Left kidney (tissue), 2 donors: ENCODE data around the gene FAM110D. TPM values are rescaled to one million over a fixed set of nuclear protein-coding genes. Genes with fewer than 3 reads are reported as not detected.

Experiments used
- DNase-seq: peaks from one replicate; pipeline ENCODE4 v3.0.0-alpha.2; 2013
- polyA plus RNA-seq: library from polyadenylated mRNA; unstranded; fragments of 120-200 nt; gene quantifications from one replicate; pipeline ENCODE4 v1.2.1, GENCODE V29; 2013; ENCODE audit not compliant: insufficient read length

FAM110D gene
- polyA plus RNA-seq, 1 donor, result 0.63 TPM

DNA sequence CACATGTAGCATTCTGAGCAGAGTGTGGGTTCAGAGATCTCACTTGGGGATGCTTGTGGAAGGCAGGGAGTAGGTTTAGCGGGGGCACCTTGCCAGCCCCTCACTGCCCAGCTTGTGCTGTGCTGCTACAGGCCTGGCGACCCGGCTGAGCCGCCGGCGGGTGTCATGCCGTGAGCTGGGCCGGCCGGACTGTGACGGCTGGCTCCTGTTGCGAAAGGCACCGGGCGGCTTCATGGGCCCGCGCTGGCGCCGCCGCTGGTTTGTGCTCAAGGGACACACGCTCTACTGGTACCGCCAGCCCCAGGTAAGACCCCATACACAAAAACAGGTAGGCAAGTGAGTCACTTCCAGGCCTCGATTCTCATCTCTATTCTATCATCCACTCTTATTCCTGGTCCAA is 26.0 kb downstream of the FAM110D start:
- no peak for DNase-seq

DNA sequence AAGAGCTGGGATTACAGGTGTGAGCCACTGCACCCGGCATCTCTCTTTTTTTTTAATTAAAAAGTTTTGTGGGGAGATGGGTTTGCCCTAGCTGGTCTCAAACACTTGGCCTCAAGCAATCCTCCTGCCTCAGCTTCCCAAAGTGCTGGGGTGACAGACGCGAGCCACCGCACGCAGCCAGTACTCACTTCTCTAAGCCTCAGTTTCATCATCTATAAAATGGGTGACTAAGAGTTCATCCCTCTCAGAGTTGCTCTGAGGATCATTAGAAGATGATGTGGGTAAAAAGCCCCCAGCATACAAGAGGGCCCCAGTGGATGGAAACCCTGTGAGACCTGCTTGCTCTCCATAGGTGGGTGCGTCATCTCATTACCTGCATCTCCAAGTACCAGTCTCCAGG is 29.0 kb downstream of the FAM110D start:
- DNase-seq, result no peak

DNA sequence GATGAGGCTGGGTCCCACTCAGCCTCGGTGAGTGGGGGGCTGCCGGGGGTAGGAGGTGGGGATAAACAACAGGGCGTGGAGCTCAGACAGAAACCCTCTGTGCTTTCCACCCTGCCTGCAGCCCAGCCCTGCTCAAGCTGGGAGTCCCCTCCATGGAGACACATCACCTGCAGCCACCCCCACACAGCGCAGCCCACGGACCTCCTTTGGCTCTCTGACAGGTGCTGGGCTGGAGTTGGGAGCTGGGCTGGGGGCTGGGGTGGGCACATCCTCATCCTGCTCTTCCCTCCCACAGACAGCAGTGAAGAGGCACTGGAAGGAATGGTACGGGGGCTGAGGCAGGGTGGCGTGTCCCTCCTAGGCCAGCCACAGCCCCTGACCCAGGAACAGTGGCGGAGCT is 29.6 kb downstream of the FAM110D start:
- no peak for DNase-seq

DNA sequence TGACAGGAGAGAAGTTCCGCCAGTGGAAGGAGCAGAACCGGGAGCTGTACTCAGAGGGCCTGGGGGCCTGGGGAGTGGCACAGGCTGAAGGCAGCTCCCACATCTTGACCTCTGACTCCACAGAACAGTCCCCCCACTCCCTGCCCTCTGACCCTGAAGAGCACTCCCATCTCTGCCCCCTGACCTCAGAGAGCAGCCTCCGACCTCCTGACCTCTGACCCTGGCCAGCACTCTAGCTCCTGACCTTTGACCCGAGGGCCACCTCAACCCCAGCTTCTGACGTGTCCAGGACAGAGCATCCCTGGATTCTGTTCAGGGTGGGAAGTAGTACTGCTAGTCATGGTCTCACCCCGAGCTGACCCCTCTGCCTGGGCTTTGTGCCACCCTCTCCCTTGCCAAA is 30.5 kb downstream of the FAM110D start:
- DNase-seq, result no peak

DNA sequence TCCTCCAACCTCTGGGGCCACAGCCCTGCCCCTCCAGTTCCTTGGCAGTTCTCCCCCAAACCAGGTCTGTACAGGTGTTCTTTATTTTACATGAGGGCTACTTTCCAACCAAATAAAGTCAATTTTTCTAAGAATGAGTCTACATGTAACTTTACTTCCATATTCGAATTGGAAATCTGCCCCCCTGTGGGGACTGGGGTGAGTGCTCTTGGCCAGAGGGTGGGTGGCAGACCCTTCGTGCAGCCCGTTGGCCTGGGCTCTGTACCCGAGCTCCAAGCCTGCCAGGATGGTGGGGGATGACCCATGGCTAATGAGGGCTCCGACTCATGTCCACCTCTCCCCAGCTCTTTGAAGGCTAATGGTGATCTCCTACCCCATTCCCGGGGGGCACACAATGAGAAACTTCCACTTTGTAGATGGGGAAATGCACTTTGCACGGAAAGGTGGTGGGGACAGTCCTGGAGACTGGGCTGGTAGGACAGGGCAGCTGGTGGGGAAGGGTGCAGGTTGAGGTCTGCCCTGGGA is 30.9 kb downstream of the FAM110D start:
- DNase-seq, result no peak

DNA sequence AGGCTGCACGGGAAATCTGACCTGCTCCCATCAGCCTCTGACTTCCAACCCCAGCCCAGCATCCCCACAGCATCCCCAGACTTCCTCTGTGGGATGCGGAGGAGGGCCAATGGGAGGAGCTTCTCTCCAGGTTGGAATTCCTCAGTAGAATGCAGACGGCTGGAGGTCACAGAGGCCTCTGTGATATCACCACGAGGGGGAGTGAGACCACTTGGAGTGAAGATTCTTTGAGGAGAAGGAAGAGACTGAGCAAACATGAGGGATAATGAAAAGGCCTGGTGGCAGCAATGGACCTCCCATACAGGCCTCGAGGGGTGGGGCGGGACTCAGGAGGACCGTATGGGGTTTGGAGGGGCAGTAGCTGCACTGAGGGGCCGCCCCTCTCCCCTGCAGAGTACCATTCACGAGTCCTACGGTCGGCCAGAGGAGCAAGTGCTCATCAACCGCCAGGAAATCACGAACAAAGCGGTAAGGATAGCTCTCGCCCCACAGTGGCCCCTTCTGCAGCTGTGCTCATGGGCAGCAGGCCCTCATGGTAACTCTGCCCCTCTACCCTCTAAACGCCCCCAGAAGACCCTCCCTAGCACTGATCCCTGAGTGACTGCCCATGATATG is 31.6 kb downstream of the FAM110D start, which contains the start of gene CATSPER4:
TSS of gene CATSPER4 (plus strand) at position 230 of the 615 bp plus-strand sequence. CDS start at position 256, 26 bp downstream.
- DNase-seq, result peak; percentile 69

DNA sequence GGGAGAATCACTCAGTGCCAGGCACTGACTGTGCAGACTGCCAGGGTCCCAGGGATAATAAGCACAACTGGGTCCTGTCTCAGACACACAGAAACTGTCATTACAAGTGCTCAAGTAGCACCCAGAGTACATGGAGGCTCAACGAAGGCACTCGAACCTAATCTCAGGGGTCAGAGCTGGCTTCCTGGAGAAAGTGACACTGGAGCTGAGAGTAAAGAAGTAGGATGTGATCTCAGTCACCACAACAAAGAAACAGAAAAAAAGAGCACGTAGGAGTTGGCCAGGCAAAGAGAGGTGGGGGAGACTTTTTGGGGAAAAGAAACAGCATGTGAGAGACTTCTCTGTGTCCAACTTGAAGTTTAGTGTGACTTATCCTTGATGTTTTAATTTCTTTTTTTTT is 32.9 kb downstream of the FAM110D start:
- no peak for DNase-seq

DNA sequence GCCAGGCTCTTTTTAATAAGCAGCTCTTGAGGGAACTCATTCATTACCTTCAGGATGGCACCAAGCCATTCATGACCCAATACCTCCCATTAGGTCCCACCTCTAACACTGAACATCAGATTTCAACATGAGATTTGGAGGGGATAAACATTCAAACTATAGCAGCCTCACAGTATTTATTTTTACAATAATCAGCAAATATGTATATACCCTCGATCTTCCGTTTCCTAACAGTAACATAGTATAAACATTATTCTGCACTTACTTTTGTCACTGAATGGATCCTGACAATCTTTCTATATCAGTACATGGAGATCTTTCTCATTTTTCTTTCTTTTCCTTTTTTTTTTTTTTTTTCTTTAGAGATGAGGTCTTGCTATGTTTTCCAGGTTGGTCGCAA is 36.9 kb downstream of the FAM110D start:
- no peak for DNase-seq

DNA sequence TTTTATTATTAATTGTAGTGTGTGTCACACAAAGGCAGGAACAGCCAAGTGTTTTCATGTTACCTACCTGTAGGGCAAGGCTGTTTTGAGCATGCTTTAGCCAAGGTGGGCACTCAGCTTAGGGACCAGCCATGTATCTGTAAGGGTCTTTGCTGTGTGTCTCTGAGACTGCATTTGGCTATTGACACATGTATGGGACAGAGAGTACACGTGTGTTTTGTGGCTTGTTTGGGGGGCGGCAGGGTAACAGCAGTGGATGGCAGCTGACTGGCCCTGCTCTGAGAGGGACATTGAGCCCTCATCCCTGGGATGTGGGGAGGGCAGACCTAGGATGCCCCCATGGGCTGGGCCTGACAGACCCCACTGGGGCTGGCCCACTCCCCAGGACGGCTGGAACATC is 38.4 kb downstream of the FAM110D start:
- DNase-seq, result no peak

DNA sequence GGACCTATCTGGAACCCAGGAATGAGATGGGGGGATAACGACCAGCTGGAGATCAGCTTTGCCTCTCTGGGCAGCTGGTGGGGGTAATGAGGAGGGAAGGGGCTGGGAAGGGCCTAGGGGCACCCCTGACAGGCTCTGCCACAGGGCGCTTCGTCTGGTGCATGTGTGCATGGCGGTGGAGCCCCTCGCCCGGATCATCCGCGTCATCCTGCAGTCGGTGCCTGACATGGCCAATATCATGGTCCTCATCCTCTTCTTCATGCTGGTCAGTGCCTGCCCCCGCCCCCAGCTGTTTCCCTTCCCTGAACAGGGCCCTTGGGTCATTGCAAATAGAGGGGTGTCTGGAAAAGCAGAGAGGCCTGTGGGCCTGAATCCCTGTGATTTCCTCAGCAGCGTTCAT is 38.9 kb downstream of the FAM110D start:
- no peak for DNase-seq

DNA sequence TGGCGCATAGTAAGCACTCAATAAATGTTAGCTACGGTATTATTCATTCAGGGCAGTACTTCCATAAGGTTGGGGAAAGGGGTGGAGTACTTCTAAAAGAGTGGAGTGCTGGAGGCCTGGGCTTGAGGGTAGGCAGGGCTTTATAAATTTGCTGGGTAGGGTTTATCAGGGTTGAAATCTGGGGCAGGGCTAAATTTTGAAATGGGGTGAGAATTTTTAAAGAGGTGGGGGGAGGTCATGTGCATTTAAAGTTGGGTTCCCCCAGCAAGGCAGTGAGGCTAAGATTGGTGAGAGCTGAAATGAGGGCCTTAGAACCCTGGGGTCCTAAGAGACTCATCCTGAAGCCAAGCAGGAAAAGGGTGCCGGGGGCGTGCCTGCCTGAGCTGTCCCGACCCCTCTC is 41.5 kb downstream of the FAM110D start:
- no peak for DNase-seq

DNA sequence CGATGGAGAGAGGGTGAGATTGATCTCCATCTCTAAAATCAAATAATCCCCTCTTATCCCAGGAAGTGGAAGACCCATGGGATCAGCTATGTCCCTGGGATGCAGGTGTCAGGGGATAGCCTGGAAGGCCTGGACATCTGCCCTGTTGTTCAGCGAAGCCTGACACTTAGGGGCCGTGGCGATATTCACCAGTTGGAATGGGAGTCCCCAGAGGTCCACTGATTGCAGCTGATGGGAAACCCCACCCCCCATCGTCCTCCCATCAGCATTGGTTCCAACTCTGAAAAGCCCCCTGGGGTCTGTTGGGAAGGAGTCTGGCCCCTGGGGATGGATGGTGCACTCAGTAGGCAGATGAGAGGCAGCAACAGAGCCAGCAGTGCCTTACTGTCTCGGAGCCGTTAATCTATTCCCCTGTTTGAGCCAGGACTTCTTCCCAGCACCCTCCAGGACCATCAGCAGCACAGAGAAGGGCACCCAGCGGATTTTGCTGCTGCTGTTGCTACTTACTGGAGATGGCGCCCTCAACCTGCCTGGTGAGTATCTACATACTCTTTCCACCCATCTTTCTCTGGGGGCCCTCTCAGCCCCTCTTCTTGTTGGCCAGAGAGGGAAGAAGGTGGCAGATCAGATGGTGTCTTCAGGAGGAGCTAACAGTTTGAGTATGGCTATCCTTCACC is 44.9 kb downstream of the FAM110D start:
- DNase-seq, result no peak

DNA sequence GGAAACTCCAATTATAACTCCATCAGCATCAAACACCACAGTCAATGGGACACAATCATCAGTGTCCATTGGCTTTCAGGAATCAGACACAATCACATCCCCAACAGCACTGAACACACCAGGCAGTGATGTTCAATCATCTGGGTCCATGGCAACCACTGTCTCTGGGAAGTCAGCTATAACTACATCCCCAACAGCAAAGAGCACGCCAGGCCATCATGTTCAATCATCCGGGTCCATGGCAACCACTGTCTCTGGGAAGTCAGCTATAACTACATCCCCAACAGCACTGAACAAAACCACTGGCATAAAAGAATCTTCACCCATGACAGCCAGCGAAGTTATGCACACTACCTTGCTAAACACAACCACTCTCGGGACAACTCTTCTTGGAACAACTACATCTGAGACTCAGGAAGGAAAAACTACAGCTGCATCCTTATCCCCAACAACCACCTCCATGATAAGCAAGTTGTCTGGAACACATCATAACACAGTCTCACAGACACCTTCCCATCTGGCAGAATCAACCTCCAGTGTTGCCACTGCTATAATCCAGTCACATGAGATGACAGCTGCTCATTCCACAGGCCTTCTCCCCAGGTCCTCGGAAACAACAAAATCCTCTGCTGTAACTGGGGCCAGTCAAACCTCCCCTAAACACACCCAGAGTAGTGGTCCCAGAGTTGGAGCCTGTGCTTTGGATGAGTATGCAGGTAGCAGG is 51.4 kb downstream of the FAM110D start:
- no peak for DNase-seq

DNA sequence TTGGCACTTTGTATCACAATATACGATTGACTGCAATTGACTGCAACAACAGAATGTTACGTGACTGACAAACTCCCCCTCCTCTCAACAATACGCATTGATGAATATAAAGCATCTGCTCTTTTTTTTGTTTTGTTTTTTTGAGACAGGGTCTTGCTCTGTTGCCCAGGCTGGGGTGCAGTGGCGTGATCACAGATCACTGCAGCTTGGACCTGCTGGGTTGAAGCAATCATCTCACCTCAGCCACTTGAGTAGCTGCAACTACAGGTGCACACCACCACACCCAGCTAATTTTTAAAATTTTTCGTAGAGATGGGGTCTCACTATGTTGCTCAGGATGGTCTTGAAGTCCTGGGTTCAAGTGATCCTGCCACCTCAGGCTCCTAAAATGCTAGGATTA is 53.8 kb downstream of the FAM110D start:
- DNase-seq, result no peak

DNA sequence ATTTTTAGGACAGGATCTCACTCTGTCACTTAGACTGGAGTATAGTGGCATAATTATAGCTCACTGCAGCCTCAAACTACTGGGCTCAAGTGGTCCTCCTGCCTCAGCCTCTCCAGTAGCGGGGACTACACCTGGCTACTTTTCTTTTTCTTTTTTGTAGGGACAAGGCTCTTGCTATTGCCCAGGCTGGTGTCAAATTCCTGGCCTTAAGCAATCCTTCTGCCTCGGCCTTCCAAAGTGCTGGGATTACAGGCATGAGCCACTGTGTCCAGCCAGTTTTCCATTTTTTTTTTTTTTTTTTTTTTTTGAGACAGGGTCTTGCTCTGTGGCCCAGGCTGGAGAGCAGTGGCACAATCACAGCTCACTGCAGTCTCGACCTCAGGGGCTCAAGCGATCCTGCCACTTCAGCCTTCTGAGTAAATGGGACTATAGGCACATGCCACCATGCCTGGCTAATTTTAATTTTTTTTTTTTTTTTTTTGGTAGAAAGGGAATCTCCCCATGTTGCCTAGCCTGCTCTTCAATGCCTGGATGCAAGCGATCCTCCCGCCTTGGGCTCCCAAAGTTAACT is 54.5 kb downstream of the FAM110D start:
- no peak for DNase-seq

Other genes starting within 250 kb of the FAM110D start
- 18.2 TPM for gene PAFAH2, start 161.0 kb upstream of the FAM110D start, polyA plus RNA-seq
- 1.8 TPM for gene EXTL1, start 137.3 kb upstream of the FAM110D start, polyA plus RNA-seq
- 5.4 TPM for gene SLC30A2, start 113.0 kb upstream of the FAM110D start, polyA plus RNA-seq
- 1.2 TPM for gene TRIM63, start 91.4 kb upstream of the FAM110D start, polyA plus RNA-seq
- gene PDIK1L, start 47.3 kb upstream of the FAM110D start, polyA plus RNA-seq, result 20.1 TPM
- not detected for gene C1orf232, start 9.9 kb downstream of the FAM110D start, polyA plus RNA-seq
- gene ZNF593, start 10.8 kb downstream of the FAM110D start, polyA plus RNA-seq, result 11.7 TPM
- gene ZNF593OS, start 12.8 kb downstream of the FAM110D start, polyA plus RNA-seq, result 1.4 TPM
- 15.4 TPM for gene CNKSR1, start 18.4 kb downstream of the FAM110D start, polyA plus RNA-seq
- gene CATSPER4, start 31.5 kb downstream of the FAM110D start, polyA plus RNA-seq, result 0.18 TPM
- 24.9 TPM for gene CEP85, start 75.1 kb downstream of the FAM110D start, polyA plus RNA-seq
- gene SH3BGRL3, start 121.0 kb downstream of the FAM110D start, polyA plus RNA-seq, result 87.2 TPM
- gene UBXN11, start 147.6 kb downstream of the FAM110D start, polyA plus RNA-seq, result 43.2 TPM
- 5.6 TPM for gene CD52, start 158.9 kb downstream of the FAM110D start, polyA plus RNA-seq
- gene CRYBG2, start 195.1 kb downstream of the FAM110D start, polyA plus RNA-seq, result 0.65 TPM
- not detected for gene ZNF683, start 213.7 kb downstream of the FAM110D start, polyA plus RNA-seq